K562 (cell line): ENCODE results near the gene SLMAP. TPM values are rescaled to one million over a fixed set of nuclear protein-coding genes. Genes with fewer than 3 reads are reported as not detected.

Experiments used
- CHD4 ChIP-seq: fragments of 200-600 bp; sonication (generic); IDR thresholded peaks from 3 replicates; pipeline ENCODE4 v1.6.1; 2012; ENCODE audit warnings: low read depth, mild to moderate bottlenecking, mixed read lengths, low read length, inconsistent platforms; ENCODE audit not compliant: insufficient read depth, insufficient replicate concordance, poor library complexity, severe bottlenecking
- CXXC5 ChIP-seq: fragments of 250-450 bp; sonication (Bioruptor Pico); IDR thresholded peaks from 2 replicates; pipeline ENCODE4 v1.8.0; 2022; ENCODE audit warnings: inconsistent platforms, mild to moderate bottlenecking, moderate library complexity
- E2F3 ChIP-seq: fragments of 250-450 bp; sonication (Bioruptor Pico); IDR thresholded peaks from 2 replicates; pipeline ENCODE4 v1.4.0; 2020; ENCODE audit warnings: mild to moderate bottlenecking
- ETS2 ChIP-seq: IDR thresholded peaks from 2 replicates; pipeline ENCODE4 v1.6.1; 2016; ENCODE audit warnings: borderline replicate concordance, missing genetic modification characterization, mild to moderate bottlenecking, moderate library complexity, missing compliant biosample characterization; ENCODE audit not compliant: poor library complexity, severe bottlenecking
- ETV5 ChIP-seq: sonication (generic); formaldehyde crosslinking; IDR thresholded peaks from 2 replicates; pipeline ENCODE4 v1.4.0; 2020; ENCODE audit warnings: low read depth, mild to moderate bottlenecking, missing genetic modification reagents
- FOXK1 ChIP-seq: sonication (generic); formaldehyde crosslinking; IDR thresholded peaks from 2 replicates; pipeline ENCODE4 v1.8.0; 2022; ENCODE audit warnings: missing genetic modification reagents, mild to moderate bottlenecking, borderline replicate concordance
- HDAC6 ChIP-seq: IDR thresholded peaks from 2 replicates; pipeline ENCODE4 v1.6.1; 2012; ENCODE audit warnings: low read depth, mild to moderate bottlenecking, control low read depth, inconsistent platforms, low read length, moderate library complexity
- MBD2 ChIP-seq: sonication (generic); IDR thresholded peaks from 2 replicates; pipeline ENCODE4 v1.6.1; 2016; ENCODE audit warnings: low read depth, borderline replicate concordance
- NRF1 ChIP-seq, 2 experiments: fragments of 450-650 bp; IDR thresholded peaks in 1 of 2; conservative IDR thresholded peaks in 1 of 2; 2 replicates each; pipeline ENCODE4 v1.6.1; 2014; ENCODE audit warnings: mild to moderate bottlenecking in 2 of 2
- POLR2AphosphoS5 ChIP-seq: IDR thresholded peaks from 2 replicates; pipeline ENCODE4 v1.6.1; 2011; ENCODE audit warnings: mild to moderate bottlenecking, low read depth, low read length, moderate library complexity; ENCODE audit not compliant: control insufficient read depth, insufficient read depth
- PTBP1 ChIP-seq: fragments of 200-400 bp; formaldehyde crosslinking; IDR thresholded peaks from 2 replicates; pipeline ENCODE4 v1.6.1; 2017; ENCODE audit warnings: low read depth, low read length
- TFAM ChIP-seq: fragments of 250-450 bp; sonication (Bioruptor Pico); conservative IDR thresholded peaks from 2 replicates; pipeline ENCODE4 v1.5.0; 2021; ENCODE audit warnings: mild to moderate bottlenecking, moderate library complexity
- TGIF2 ChIP-seq: sonication (generic); formaldehyde crosslinking; IDR thresholded peaks from 2 replicates; pipeline ENCODE4 v1.8.1; 2022; ENCODE audit warnings: mild to moderate bottlenecking, missing genetic modification reagents, moderate library complexity
- ZFPM2 ChIP-seq: fragments of 250-450 bp; sonication (Bioruptor Pico); IDR thresholded peaks from 2 replicates; pipeline ENCODE4 v1.5.1; 2022; ENCODE audit warnings: mild to moderate bottlenecking
- ZFX ChIP-seq: sonication (generic); formaldehyde crosslinking; IDR thresholded peaks from 2 replicates; pipeline ENCODE4 v1.8.0; 2022; ENCODE audit warnings: mild to moderate bottlenecking, missing genetic modification reagents, moderate library complexity
- ZKSCAN3 ChIP-seq: fragments of 250-450 bp; sonication (Bioruptor Pico); IDR thresholded peaks from 2 replicates; pipeline ENCODE4 v1.4.0; 2020
- ZNF212 ChIP-seq: fragments of 450-650 bp; formaldehyde crosslinking; IDR thresholded peaks from 2 replicates; pipeline ENCODE4 v1.4.0; 2020; ENCODE audit warnings: mild to moderate bottlenecking
- ZNF668 ChIP-seq: fragments of 250-450 bp; sonication (Bioruptor Pico); IDR thresholded peaks from 2 replicates; pipeline ENCODE4 v1.8.0; 2022; ENCODE audit warnings: mild to moderate bottlenecking, inconsistent platforms
- polyA plus RNA-seq, 8 experiments: library from polyadenylated mRNA; depleted of rRNA in 4 of 8; stranded (reverse) in 5 of 8; unstranded in 3 of 8; fragments of >200 nt; fragmentation: Nextera tagmentation in 2 of 8; fragmentation: Illumina TruSeq in 1 of 8; extraction: Ambion mirVana in 2 of 8; extraction: Trizol in 1 of 8; gene quantifications; 2 replicates each; pipeline versions ENCODE4 v1.2.1 to v1.2.3, GENCODE V29; 2011 to 2014; ENCODE audit warnings: inconsistent platforms in 1 of 8, missing spikeins in 1 of 8
- total RNA-seq, 7 experiments: library from RNA; depleted of rRNA in 6 of 7; stranded (reverse); fragments of >200 nt in 6 of 7; fragmentation: Illumina TruSeq in 2 of 7; extraction: Trizol in 2 of 7; gene quantifications; 2 replicates each; pipeline versions ENCODE4 v1.2.1 to v1.2.3, GENCODE V29; 2011 to 2021; ENCODE audit warnings: low replicate concordance in 1 of 7
- TF ChIP-seq, protein P1 (sequence below): sonication (generic); formaldehyde crosslinking; IDR thresholded peaks from 2 replicates; pipeline ENCODE4 v1.8.1; 2023; ENCODE audit warnings: mild to moderate bottlenecking, missing genetic modification reagents
- TF ChIP-seq, protein P2 (sequence below), 2 experiments: fragments of 450-650 bp in 1 of 2; sonication (generic) in 1 of 2; formaldehyde crosslinking in 1 of 2; IDR thresholded peaks in 1 of 2; conservative IDR thresholded peaks in 1 of 2; 2 replicates each; pipeline versions ENCODE4 v1.6.1 to v1.8.1; 2016 to 2023; ENCODE audit warnings: mild to moderate bottlenecking in 2 of 2, moderate library complexity in 2 of 2, inconsistent platforms in 1 of 2, missing genetic modification reagents in 1 of 2
- TF ChIP-seq, protein P3 (sequence below): sonication (generic); IDR thresholded peaks from 2 replicates; pipeline ENCODE4 v1.6.1; 2016
- TF ChIP-seq, protein P4 (sequence below): fragments of 450-650 bp; IDR thresholded peaks from 2 replicates; pipeline ENCODE4 v1.7.1; 2018; ENCODE audit warnings: mild to moderate bottlenecking, low read depth; ENCODE audit not compliant: partially characterized antibody

The SLMAP gene
- total and polyA plus RNA-seq, 9 of the 15 experiments (the other 6 are each of a cell fraction or from before 2014, with no cell fraction given): 12.1 to 50.7 (median 28.3) TPM

DNA sequence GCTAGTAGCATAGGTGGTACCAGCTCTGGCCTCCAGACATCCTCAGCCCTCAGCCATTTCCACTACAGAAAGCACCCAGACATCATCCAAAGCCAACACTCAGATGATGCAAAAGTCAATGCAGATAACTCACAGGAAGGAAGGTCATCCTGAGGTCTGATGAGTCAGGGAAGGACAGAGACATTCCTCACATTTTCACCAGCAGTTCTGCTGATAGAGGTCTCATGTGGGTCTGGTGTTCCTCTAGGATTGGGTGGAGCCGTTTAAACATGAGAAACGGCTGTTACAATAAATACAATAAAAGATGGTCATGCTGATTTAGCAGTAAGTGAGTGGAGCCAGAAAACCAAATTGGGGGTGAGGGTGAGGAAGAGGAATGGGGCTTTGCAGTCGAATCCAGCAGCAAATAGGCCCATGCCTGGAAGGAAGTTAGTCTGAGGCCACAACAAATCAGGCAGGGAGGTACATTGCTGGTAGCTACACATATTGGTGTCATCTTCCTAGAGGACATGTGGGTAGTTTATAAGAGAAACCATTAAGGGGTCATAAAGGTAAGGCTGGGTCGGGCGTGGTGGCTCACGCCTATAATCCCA lies 218.8 kb downstream of the SLMAP start (continued):
- no peak for TF ChIP-seq NRF1 (conservative IDR thresholded peaks at IDR 0.05 in 1 of 2, IDR thresholded peaks at IDR 0.05 in 1 of 2)
- TF ChIP-seq ZNF212 (CRISPR knock-in tag): no peak
- TF ChIP-seq, protein P1, sequence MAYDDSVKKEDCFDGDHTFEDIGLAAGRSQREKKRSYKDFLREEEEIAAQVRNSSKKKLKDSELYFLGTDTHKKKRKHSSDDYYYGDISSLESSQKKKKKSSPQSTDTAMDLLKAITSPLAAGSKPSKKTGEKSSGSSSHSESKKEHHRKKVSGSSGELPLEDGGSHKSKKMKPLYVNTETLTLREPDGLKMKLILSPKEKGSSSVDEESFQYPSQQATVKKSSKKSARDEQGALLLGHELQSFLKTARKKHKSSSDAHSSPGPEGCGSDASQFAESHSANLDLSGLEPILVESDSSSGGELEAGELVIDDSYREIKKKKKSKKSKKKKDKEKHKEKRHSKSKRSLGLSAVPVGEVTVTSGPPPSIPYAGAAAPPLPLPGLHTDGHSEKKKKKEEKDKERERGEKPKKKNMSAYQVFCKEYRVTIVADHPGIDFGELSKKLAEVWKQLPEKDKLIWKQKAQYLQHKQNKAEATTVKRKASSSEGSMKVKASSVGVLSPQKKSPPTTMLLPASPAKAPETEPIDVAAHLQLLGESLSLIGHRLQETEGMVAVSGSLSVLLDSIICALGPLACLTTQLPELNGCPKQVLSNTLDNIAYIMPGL (CRISPR knock-in tag): no peak
- no peak for TF ChIP-seq ZNF668 (CRISPR knock-in tag)
- no peak for TF ChIP-seq POLR2AphosphoS5
- TF ChIP-seq, protein P2, sequence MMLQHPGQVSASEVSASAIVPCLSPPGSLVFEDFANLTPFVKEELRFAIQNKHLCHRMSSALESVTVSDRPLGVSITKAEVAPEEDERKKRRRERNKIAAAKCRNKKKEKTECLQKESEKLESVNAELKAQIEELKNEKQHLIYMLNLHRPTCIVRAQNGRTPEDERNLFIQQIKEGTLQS (IDR thresholded peaks at IDR 0.05): peak; percentile 90
- TF ChIP-seq, protein P2 (CRISPR knock-in tag; conservative IDR thresholded peaks at IDR 0.05): no peak
- TF ChIP-seq TGIF2: no peak
- no peak for TF ChIP-seq ZFPM2 (CRISPR knock-in tag)
- TF ChIP-seq TFAM (CRISPR knock-in tag): no peak
- TF ChIP-seq PTBP1: no peak
- TF ChIP-seq CXXC5 (CRISPR knock-in tag): no peak
- peak; percentile 51; the same call in 1 of the 2 replicates for TF ChIP-seq ETV5 (CRISPR knock-in tag)
- TF ChIP-seq FOXK1 (CRISPR knock-in tag): no peak
- TF ChIP-seq ZFX: no peak
- TF ChIP-seq HDAC6: no peak
- TF ChIP-seq ZKSCAN3 (CRISPR knock-in tag): no peak
- TF ChIP-seq ETS2: no peak
- TF ChIP-seq, protein P3, sequence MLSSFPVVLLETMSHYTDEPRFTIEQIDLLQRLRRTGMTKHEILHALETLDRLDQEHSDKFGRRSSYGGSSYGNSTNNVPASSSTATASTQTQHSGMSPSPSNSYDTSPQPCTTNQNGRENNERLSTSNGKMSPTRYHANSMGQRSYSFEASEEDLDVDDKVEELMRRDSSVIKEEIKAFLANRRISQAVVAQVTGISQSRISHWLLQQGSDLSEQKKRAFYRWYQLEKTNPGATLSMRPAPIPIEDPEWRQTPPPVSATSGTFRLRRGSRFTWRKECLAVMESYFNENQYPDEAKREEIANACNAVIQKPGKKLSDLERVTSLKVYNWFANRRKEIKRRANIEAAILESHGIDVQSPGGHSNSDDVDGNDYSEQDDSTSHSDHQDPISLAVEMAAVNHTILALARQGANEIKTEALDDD: no peak
- no peak for TF ChIP-seq CHD4
- TF ChIP-seq MBD2: no peak
- TF ChIP-seq E2F3 (CRISPR knock-in tag): no peak
- TF ChIP-seq, protein P4, sequence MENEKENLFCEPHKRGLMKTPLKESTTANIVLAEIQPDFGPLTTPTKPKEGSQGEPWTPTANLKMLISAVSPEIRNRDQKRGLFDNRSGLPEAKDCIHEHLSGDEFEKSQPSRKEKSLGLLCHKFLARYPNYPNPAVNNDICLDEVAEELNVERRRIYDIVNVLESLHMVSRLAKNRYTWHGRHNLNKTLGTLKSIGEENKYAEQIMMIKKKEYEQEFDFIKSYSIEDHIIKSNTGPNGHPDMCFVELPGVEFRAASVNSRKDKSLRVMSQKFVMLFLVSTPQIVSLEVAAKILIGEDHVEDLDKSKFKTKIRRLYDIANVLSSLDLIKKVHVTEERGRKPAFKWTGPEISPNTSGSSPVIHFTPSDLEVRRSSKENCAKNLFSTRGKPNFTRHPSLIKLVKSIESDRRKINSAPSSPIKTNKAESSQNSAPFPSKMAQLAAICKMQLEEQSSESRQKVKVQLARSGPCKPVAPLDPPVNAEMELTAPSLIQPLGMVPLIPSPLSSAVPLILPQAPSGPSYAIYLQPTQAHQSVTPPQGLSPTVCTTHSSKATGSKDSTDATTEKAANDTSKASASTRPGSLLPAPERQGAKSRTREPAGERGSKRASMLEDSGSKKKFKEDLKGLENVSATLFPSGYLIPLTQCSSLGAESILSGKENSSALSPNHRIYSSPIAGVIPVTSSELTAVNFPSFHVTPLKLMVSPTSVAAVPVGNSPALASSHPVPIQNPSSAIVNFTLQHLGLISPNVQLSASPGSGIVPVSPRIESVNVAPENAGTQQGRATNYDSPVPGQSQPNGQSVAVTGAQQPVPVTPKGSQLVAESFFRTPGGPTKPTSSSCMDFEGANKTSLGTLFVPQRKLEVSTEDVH: no peak
